ENCODE results near the gene ATOX1.

DNA sequence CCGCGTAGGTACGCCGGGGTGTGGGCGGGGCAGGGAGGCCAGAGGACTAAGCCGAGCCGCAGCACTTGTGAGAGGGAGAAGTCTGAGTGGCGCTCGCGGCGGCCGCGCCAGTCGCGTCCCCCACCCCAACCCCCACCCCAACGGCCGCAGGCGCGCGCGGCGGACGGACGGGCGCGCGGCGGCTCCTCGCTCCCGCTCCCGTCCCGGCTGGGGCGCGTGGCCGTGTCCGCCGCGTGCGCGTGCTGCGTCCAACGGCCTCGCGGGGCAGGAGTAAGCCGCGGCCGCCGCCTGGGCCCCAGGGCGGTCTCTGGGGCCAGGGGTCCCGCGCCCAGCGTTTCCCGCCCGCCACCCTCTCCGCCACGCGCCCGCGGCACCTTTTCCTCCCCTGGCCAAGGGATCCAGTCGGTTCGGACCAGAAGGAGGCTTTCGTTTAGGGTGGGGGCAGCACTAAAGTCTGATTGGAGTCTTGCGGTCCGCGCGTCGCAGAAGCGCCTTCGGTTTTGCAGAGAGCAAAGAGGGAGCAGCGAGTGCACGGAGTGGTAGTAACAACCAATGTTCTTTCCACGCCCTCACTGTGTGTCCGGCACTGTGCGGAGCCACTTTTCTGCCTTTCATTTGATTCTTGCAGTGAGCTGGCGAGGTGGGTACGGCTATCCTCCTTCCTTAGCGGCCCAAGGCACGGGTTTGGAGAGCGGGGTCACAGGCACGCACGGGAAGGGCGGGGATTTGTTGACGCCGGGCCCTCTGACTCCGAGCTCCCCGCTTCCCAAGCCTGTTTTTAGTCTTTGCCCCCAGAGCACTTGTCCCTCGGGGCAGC is 13.8 kb upstream of the ATOX1 start:
- TF ChIP-seq, protein P1, sequence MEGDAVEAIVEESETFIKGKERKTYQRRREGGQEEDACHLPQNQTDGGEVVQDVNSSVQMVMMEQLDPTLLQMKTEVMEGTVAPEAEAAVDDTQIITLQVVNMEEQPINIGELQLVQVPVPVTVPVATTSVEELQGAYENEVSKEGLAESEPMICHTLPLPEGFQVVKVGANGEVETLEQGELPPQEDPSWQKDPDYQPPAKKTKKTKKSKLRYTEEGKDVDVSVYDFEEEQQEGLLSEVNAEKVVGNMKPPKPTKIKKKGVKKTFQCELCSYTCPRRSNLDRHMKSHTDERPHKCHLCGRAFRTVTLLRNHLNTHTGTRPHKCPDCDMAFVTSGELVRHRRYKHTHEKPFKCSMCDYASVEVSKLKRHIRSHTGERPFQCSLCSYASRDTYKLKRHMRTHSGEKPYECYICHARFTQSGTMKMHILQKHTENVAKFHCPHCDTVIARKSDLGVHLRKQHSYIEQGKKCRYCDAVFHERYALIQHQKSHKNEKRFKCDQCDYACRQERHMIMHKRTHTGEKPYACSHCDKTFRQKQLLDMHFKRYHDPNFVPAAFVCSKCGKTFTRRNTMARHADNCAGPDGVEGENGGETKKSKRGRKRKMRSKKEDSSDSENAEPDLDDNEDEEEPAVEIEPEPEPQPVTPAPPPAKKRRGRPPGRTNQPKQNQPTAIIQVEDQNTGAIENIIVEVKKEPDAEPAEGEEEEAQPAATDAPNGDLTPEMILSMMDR (IDR thresholded peaks at IDR 0.05) = no peak
- TF ChIP-seq POLR2A (IDR thresholded peaks at IDR 0.05) = no peak
